Spleen (tissue), 7 donors: ENCODE results near the gene MYBPC1.

Source experiments
- CTCF ChIP-seq, 11 experiments: fragments of 200-600 bp in 7 of 11; fragments of 450-650 bp in 4 of 11; sonication (generic) in 4 of 11; IDR thresholded peaks in 8 of 11; conservative IDR thresholded peaks in 3 of 11; 1 replicate in 7 of 11; 2 replicates in 4 of 11; pipeline versions ENCODE4 v1.4.0 to v1.8.0; 2016 to 2021; ENCODE audit warnings: antibody characterized with exemption in 11 of 11, inconsistent platforms in 4 of 11, mild to moderate bottlenecking in 1 of 11
- POLR2A ChIP-seq, 3 donors: fragments of 450-650 bp; IDR thresholded peaks; one replicate each; pipeline ENCODE4 v1.5.1; 2017; ENCODE audit warnings: antibody characterized with exemption in 3 of 3, mild to moderate bottlenecking in 1 of 3
- donor health status: DM: no; HTN: no; CAD: no; lungs with moderate emphysema.
- donor health status: DM: no; HTN: no; CAD: no.
- donor health status: DM: no; HTN: no; CAD: no.

GRCh38 chr12:101680240-101680639, 85.5 kb downstream of the MYBPC1 start:
- no peak for TF ChIP-seq CTCF (IDR thresholded peaks at IDR 0.05 in 8 of 11, conservative IDR thresholded peaks at IDR 0.05 in 3 of 11)
- no peak for TF ChIP-seq POLR2A (IDR thresholded peaks at IDR 0.05)
